ENCODE data around the gene AQP1. TPM values are rescaled to one million over a fixed set of nuclear protein-coding genes. Genes with fewer than 3 reads are reported as not detected.

Gene AQP1
- total RNA-seq, 1 experiment from 2014 or later = 1.2 TPM

- no TSS peak for BruUV-seq (replicated peaks)
- Histone ChIP-seq H3K27ac (ENCODE audit: low read length) (no peak overlapping the region), H3K79me2 (ENCODE audit: low read length) (no peaks in the 10 kb centered on the region), H3K4me2 (ENCODE audit: low read length) (no peak overlapping the region), H4K20me1 (ENCODE audit: low read length) (no peaks in the 10 kb centered on the region), H3K9ac (ENCODE audit: low read length) (no peak overlapping the region), H3F3A (ENCODE audit: low read length, unreplicated experiment) (no peaks in the 10 kb centered on the region), H3K36me3 (ENCODE audit: low read depth, low read length) (no peaks in the 10 kb centered on the region), H3K9me2 (replicated peaks; ENCODE audit: low read length) (no peaks in the 10 kb centered on the region), H3K9me3 (ENCODE audit: low read length) (no peaks in the 10 kb centered on the region), H3K27me3 (ENCODE audit: low read length) (peaks cover 9% of the 10 kb centered on the region; the same call in 1 of the 2 replicates), H3K4me3 (ENCODE audit: low read length) (no peak overlapping the region), H3K4me1 (ENCODE audit: insufficient read depth, low read length) (peaks cover 8% of the 10 kb centered on the region; the same call in 1 of the 2 replicates), H2AFZ (ENCODE audit: low read length) (no peak overlapping the region)
- POLR2A ChIA-PET (ENCODE audit: unreplicated experiment) = no interaction called here
- TF ChIP-seq CTCF (conservative IDR thresholded peaks at IDR 0.05; ENCODE audit: low read depth, low read length) (no peak), EZH2phosphoT487 (IDR thresholded peaks at IDR 0.05; ENCODE audit: borderline replicate concordance, low read length) (no peak)
- DNase-seq (no peak), ATAC-seq (no peak)
- intact Hi-C loops (cut with micrococcal nuclease) = no loop called here
- CTCF ChIA-PET = interaction anchor here (0.6 to 1.1 kb wide), 2 partner anchors 9 to 10 kb away, joined by 3 to 5 read pairs; no protein-coding TSS in a partner anchor
Observed at GRCh38 chr7:30973791-30974604, 62.3 kb downstream of the AQP1 start.

- ATAC-seq = peak; percentile 67
- Histone ChIP-seq H3K27ac (ENCODE audit: low read length) (no peak overlapping the region), H3K9ac (ENCODE audit: low read length) (no peak overlapping the region), H3F3A (ENCODE audit: low read length, unreplicated experiment) (no peaks in the 10 kb centered on the region), H3K36me3 (ENCODE audit: low read depth, low read length) (no peaks in the 10 kb centered on the region), H3K4me1 (ENCODE audit: insufficient read depth, low read length) (peaks cover 8% of the 10 kb centered on the region; the same call in 1 of the 2 replicates), H4K20me1 (ENCODE audit: low read length) (no peaks in the 10 kb centered on the region), H3K4me3 (ENCODE audit: low read length) (no peak overlapping the region), H3K27me3 (ENCODE audit: low read length) (peaks cover 14% of the 10 kb centered on the region; the same call in 1 of the 2 replicates), H3K79me2 (ENCODE audit: low read length) (no peaks in the 10 kb centered on the region), H3K4me2 (ENCODE audit: low read length) (no peak overlapping the region), H3K9me2 (replicated peaks; ENCODE audit: low read length) (no peaks in the 10 kb centered on the region), H2AFZ (ENCODE audit: low read length) (no peak overlapping the region), H3K9me3 (ENCODE audit: low read length) (no peaks in the 10 kb centered on the region)
- intact Hi-C loops (cut with micrococcal nuclease) = loop anchor here (5.0 kb wide), 1 partner anchor 227 kb away; no protein-coding TSS in a partner anchor
- no TSS peak for BruUV-seq (replicated peaks)
- peak; percentile 82 for TF ChIP-seq CTCF (conservative IDR thresholded peaks at IDR 0.05; ENCODE audit: low read depth, low read length)
- TF ChIP-seq EZH2phosphoT487 (IDR thresholded peaks at IDR 0.05; ENCODE audit: borderline replicate concordance, low read length) = no peak
- no peak for TF ChIP-seq EZH2 (IDR thresholded peaks at IDR 0.05; ENCODE audit: low read length, unreplicated experiment)
- POLR2A ChIA-PET (ENCODE audit: unreplicated experiment) = no interaction called here
- CTCF ChIA-PET = interaction anchor here (0.6 kb wide), 1 partner anchor 9 kb away, joined by 5 read pairs; no protein-coding TSS in a partner anchor
- DNase-seq = peak; percentile 69
Observed at GRCh38 chr7:30974605-30975255, 63.1 kb downstream of the AQP1 start.

Other genes with a start within 250 kb of the AQP1 start
- gene CRHR2, start 229.4 kb upstream of the AQP1 start, total RNA-seq (2014; rRNA removed) = not detected in 2 replicates
- gene INMT, start 159.7 kb upstream of the AQP1 start, total RNA-seq (2014; rRNA removed) = not detected in 2 replicates
- 3.0 TPM in 2 replicates for gene MINDY4, start 140.4 kb upstream of the AQP1 start, total RNA-seq (2014; rRNA removed)
- not detected in 2 replicates for gene GHRHR, start 52.1 kb downstream of the AQP1 start, total RNA-seq (2014; rRNA removed)
- gene ADCYAP1R1, start 140.5 kb downstream of the AQP1 start, total RNA-seq (2014; rRNA removed) = not detected in 2 replicates

Measured in PC-3 (cell line).